Activated effector memory CD4-positive, alpha-beta T cell treated with anti-CD3 and anti-CD28 coated beads, Interleukin-2, amount 50 U/mL, for 16 hours (primary cell): Measurements from ENCODE around the gene SSBP3.

Source experiments
- DNase-seq: peaks from one replicate; pipeline ENCODE4 v3.0.0-alpha.2; 2020

SSBP3 gene

GRCh38 chr1:54328066-54328636 lies 78.0 kb downstream of the SSBP3 start:
- no peak for DNase-seq

GRCh38 chr1:54327386-54328065 lies 78.7 kb downstream of the SSBP3 start:
- no peak for DNase-seq

- no peak for DNase-seq
These were observed 79.4 kb downstream of the SSBP3 start for GRCh38 chr1:54326543-54327385.

GRCh38 chr1:54325703-54326461 lies 80.3 kb downstream of the SSBP3 start:
- no peak for DNase-seq

- DNase-seq = no peak
These were observed 80.9 kb downstream of the SSBP3 start for GRCh38 chr1:54325284-54325683.

GRCh38 chr1:54324251-54325140 lies 81.7 kb downstream of the SSBP3 start:
- no peak for DNase-seq

GRCh38 chr1:54323921-54324250 lies 82.3 kb downstream of the SSBP3 start:
- no peak for DNase-seq

- no peak for DNase-seq
These were observed 82.9 kb downstream of the SSBP3 start for GRCh38 chr1:54323324-54323739.

- DNase-seq = no peak
These were observed 87.9 kb downstream of the SSBP3 start for GRCh38 chr1:54318246-54318814.

GRCh38 chr1:54317084-54317483 lies 89.1 kb downstream of the SSBP3 start:
- no peak for DNase-seq

- no peak for DNase-seq
These were observed 91.1 kb downstream of the SSBP3 start for GRCh38 chr1:54315099-54315498.

GRCh38 chr1:54314696-54315095 lies 91.5 kb downstream of the SSBP3 start:
- DNase-seq = no peak

GRCh38 chr1:54312796-54313316 lies 93.3 kb downstream of the SSBP3 start:
- no peak for DNase-seq

- no peak for DNase-seq
These were observed 94.7 kb downstream of the SSBP3 start for GRCh38 chr1:54311506-54311905.

- no peak for DNase-seq
These were observed 95.5 kb downstream of the SSBP3 start for GRCh38 chr1:54310439-54311328.

GRCh38 chr1:54309631-54310366 lies 96.4 kb downstream of the SSBP3 start:
- no peak for DNase-seq

- no peak for DNase-seq
These were observed 98.9 kb downstream of the SSBP3 start for GRCh38 chr1:54307305-54307704.

GRCh38 chr1:54305906-54306514 lies 100.2 kb downstream of the SSBP3 start:
- no peak for DNase-seq

- no peak for DNase-seq
These were observed 101.7 kb downstream of the SSBP3 start for GRCh38 chr1:54304518-54304917.
